Activated T-helper 2 cell treated with anti-CD3 and anti-CD28 coated beads, Interferon-gamma antibody, Interleukin-2, Interleukin-4, amounts not matched to agents 10 μg/mL and 5 μg/mL and 100 μg/mL, durations not matched to agents 14 hours and 24 hours and 36 hours (primary cell): ENCODE data around the gene SLC25A26. TPM values are rescaled to one million over a fixed set of nuclear protein-coding genes. Genes with fewer than 3 reads are reported as not detected.

Source experiments
- DNase-seq: peaks from one replicate; pipeline ENCODE4 v3.0.0; 2021; ENCODE audit warnings: low spot score
- H3K27ac Mint-ChIP-seq: one replicate; pipeline ENCODE4 v1.8.0; 2021; ENCODE audit warnings: mixed read lengths
- H3K27me3 Mint-ChIP-seq: one replicate; pipeline ENCODE4 v1.8.0; 2021; ENCODE audit warnings: low read depth, mixed read lengths
- H3K36me3 Mint-ChIP-seq: one replicate; pipeline ENCODE4 v1.8.0; 2021; ENCODE audit warnings: low read depth, mixed read lengths
- H3K4me1 Mint-ChIP-seq: one replicate; pipeline ENCODE4 v1.8.0; 2021; ENCODE audit warnings: low read depth, mixed read lengths
- H3K4me3 Mint-ChIP-seq: one replicate; pipeline ENCODE4 v1.8.0; 2021; ENCODE audit warnings: low read depth, mild to moderate bottlenecking, moderate library complexity, mixed read lengths
- H3K9me3 Mint-ChIP-seq: one replicate; pipeline ENCODE4 v1.8.0; 2021; ENCODE audit warnings: mixed read lengths
- intact Hi-C: fragments of 100-400 bp; cut with micrococcal nuclease; formaldehyde crosslinking; loops from one replicate; pipeline ENCODE4 v1.15.1; 2023
- total RNA-seq: library from RNA; stranded (reverse); gene quantifications from 2 replicates; pipeline ENCODE4 v1.2.3, GENCODE V29; 2022

Gene SLC25A26
- total RNA-seq, 1 donor from 2014 or later: 15.5 TPM

GRCh38 chr3:66317750-66318376, 97.1 kb downstream of the SLC25A26 start:
- intact Hi-C loops: no loop called here
- Mint-ChIP-seq H3K27ac (no peak overlapping the region), H3K4me3 (no peak overlapping the region), H3K4me1 (peaks cover 7% of the 10 kb centered on the region), H3K9me3 (peaks cover 3% of the 10 kb centered on the region), H3K27me3 (no peaks in the 10 kb centered on the region), H3K36me3 (peaks cover 3% of the 10 kb centered on the region)
- DNase-seq: no peak

GRCh38 chr3:66320390-66320789, 99.6 kb downstream of the SLC25A26 start:
- intact Hi-C loops: no loop called here

GRCh38 chr3:66322436-66322835, 101.6 kb downstream of the SLC25A26 start:
- H3K36me3 Mint-ChIP-seq: peaks cover 3% of the 10 kb centered on the region
- no peak for DNase-seq
- H3K4me1 Mint-ChIP-seq: peaks cover 5% of the 10 kb centered on the region
- H3K27ac Mint-ChIP-seq: no peak overlapping the region
- peaks cover 6% of the 10 kb centered on the region for H3K9me3 Mint-ChIP-seq
- no peak overlapping the region for H3K4me3 Mint-ChIP-seq
- no peaks in the 10 kb centered on the region for H3K27me3 Mint-ChIP-seq
- intact Hi-C loops: no loop called here

More at GRCh38 chr3:66320390-66320789, 99.6 kb downstream of the SLC25A26 start:
- Mint-ChIP-seq H3K27me3 (no peaks in the 10 kb centered on the region), H3K36me3 (peaks cover 3% of the 10 kb centered on the region), H3K4me3 (no peak overlapping the region), H3K27ac (no peak overlapping the region), H3K9me3 (peaks cover 6% of the 10 kb centered on the region), H3K4me1 (peaks cover 5% of the 10 kb centered on the region)
- DNase-seq: no peak

GRCh38 chr3:66326340-66326739, 105.5 kb downstream of the SLC25A26 start:
- intact Hi-C loops: no loop called here
- Mint-ChIP-seq H3K4me1 (no peaks in the 10 kb centered on the region), H3K27me3 (no peaks in the 10 kb centered on the region), H3K4me3 (no peak overlapping the region), H3K36me3 (no peaks in the 10 kb centered on the region), H3K27ac (no peak overlapping the region), H3K9me3 (peaks cover 6% of the 10 kb centered on the region)
- DNase-seq: no peak

DNA sequence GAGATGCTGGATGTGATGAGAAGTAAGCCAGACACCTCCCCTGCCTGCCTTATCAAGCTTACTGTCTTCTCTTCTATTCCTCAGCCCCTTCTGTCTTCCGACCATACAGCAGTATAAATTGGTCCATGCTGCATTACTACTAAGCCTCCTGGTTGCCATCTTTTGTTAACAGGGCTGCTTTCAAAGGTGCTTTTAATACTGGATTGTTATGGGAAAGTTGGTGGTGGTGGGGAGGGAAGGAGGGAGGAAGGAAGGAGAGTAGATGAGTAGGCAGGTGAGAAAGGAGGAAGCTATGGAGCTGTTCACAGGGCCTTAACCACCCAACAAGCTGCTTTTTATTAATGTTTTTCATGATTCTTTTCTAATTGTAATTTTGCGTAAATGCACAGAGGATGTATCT, 114.9 kb downstream of the SLC25A26 start:
- Mint-ChIP-seq H3K27me3 (no peaks in the 10 kb centered on the region), H3K9me3 (no peaks in the 10 kb centered on the region), H3K4me1 (peaks cover 4% of the 10 kb centered on the region), H3K36me3 (no peaks in the 10 kb centered on the region), H3K27ac (no peak overlapping the region), H3K4me3 (no peak overlapping the region)
- no peak for DNase-seq
- intact Hi-C loops: no loop called here

GRCh38 chr3:66336333-66336766, 115.5 kb downstream of the SLC25A26 start:
- intact Hi-C loops: no loop called here
- no peaks in the 10 kb centered on the region for H3K9me3 Mint-ChIP-seq
- peaks cover 4% of the 10 kb centered on the region for H3K4me1 Mint-ChIP-seq
- no peak overlapping the region for H3K27ac Mint-ChIP-seq
- DNase-seq: no peak
- no peaks in the 10 kb centered on the region for H3K27me3 Mint-ChIP-seq
- H3K4me3 Mint-ChIP-seq: no peak overlapping the region
- H3K36me3 Mint-ChIP-seq: no peaks in the 10 kb centered on the region

- H3K27ac Mint-ChIP-seq: no peak overlapping the region
- no peak overlapping the region for H3K4me3 Mint-ChIP-seq
- H3K27me3 Mint-ChIP-seq: no peaks in the 10 kb centered on the region
- H3K9me3 Mint-ChIP-seq: no peaks in the 10 kb centered on the region
- intact Hi-C loops: no loop called here
- H3K36me3 Mint-ChIP-seq: no peaks in the 10 kb centered on the region
- DNase-seq: no peak
- peaks cover 3% of the 10 kb centered on the region for H3K4me1 Mint-ChIP-seq
Observed at GRCh38 chr3:66338927-66339326, 118.1 kb downstream of the SLC25A26 start.

GRCh38 chr3:66342717-66343356, 122.0 kb downstream of the SLC25A26 start:
- Mint-ChIP-seq H3K4me3 (no peak overlapping the region), H3K36me3 (peaks cover 12% of the 10 kb centered on the region), H3K9me3 (peaks cover 5% of the 10 kb centered on the region), H3K27ac (no peak overlapping the region), H3K27me3 (no peaks in the 10 kb centered on the region), H3K4me1 (no peaks in the 10 kb centered on the region)
- DNase-seq: no peak
- intact Hi-C loops: no loop called here

- H3K27ac Mint-ChIP-seq: no peak overlapping the region
Observed at GRCh38 chr3:66344391-66344811, 123.6 kb downstream of the SLC25A26 start.

DNA sequence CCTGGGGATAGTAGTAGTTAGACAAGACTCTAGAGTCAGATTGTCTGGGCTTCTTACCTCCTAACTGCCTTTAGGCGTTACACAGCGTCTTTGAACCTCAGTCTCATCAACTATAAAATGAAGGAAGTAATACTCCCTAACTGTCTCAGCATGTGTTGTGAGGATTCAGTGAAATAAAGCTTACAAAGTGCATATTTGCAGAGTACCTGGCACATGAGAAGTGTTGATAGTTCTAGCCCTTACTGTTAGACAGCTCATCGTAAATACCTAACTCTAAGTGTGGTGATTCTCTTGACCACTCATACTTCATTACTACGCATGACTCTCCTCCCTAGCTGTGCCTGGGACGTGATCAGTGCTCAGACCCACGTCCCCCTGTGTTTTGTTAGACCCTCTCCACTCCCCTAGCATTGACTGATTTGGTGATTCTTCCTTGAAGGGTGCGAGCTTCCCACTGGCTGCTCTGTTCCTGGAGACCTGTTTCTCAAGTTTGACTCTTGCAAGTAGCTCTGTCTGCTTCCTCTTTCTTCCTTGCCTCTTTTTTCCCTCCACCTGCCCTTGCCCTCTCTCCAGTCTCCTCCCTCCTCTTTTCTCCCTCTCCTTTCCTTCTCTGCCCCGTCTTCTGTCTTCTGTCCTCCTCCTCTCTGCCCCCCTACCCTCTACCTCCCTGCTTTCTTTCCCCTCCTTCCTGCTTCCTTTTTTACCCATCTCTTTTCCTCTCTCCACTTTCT, 124.2 kb downstream of the SLC25A26 start:
- Mint-ChIP-seq H3K27ac (no peak overlapping the region), H3K36me3 (peaks cover 16% of the 10 kb centered on the region), H3K9me3 (peaks cover 5% of the 10 kb centered on the region), H3K4me1 (no peaks in the 10 kb centered on the region), H3K27me3 (no peaks in the 10 kb centered on the region), H3K4me3 (no peak overlapping the region)
- DNase-seq: no peak
- intact Hi-C loops: no loop called here

More at GRCh38 chr3:66344391-66344811, 123.6 kb downstream of the SLC25A26 start:
- Mint-ChIP-seq H3K36me3 (peaks cover 16% of the 10 kb centered on the region), H3K27me3 (no peaks in the 10 kb centered on the region), H3K4me3 (no peak overlapping the region), H3K4me1 (no peaks in the 10 kb centered on the region), H3K9me3 (peaks cover 5% of the 10 kb centered on the region)
- no peak for DNase-seq
- intact Hi-C loops: no loop called here

DNA sequence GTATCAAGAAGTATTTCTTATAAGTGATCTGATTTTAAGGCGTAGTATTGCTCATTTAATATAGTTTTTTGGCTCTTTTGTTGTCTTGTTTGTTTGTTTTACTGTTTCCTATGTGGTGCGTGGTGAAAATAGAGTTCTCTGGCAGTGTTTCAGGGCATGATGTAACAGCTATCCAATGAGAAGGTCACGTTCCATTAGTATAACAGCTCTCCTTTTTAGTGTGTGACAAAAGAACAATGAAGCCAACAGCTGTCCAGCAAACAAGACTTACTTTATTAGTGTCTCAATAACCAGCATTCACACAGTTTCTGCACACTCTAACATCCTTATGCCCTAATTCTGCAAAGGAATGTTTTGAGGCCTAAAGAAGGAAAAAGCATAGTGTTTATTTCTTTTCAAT, 127.9 kb downstream of the SLC25A26 start:
- Mint-ChIP-seq H3K4me1 (peaks cover 9% of the 10 kb centered on the region), H3K9me3 (peaks cover 5% of the 10 kb centered on the region), H3K27me3 (peaks cover 2% of the 10 kb centered on the region), H3K27ac (no peak overlapping the region), H3K4me3 (no peak overlapping the region), H3K36me3 (peaks cover 16% of the 10 kb centered on the region)
- intact Hi-C loops: no loop called here
- no peak for DNase-seq

- intact Hi-C loops: no loop called here
- peaks cover 5% of the 10 kb centered on the region for H3K9me3 Mint-ChIP-seq
- peaks cover 25% of the 10 kb centered on the region for H3K4me1 Mint-ChIP-seq
- peaks cover 5% of the 10 kb centered on the region for H3K27me3 Mint-ChIP-seq
- peaks cover 16% of the 10 kb centered on the region for H3K36me3 Mint-ChIP-seq
- no peak overlapping the region for H3K4me3 Mint-ChIP-seq
- no peak for DNase-seq
- no peak overlapping the region for H3K27ac Mint-ChIP-seq
Observed at GRCh38 chr3:66350601-66351000, 129.8 kb downstream of the SLC25A26 start.

GRCh38 chr3:66353039-66353438, 132.2 kb downstream of the SLC25A26 start:
- intact Hi-C loops: no loop called here
- no peak overlapping the region for H3K27ac Mint-ChIP-seq
- H3K4me1 Mint-ChIP-seq: peaks cover 32% of the 10 kb centered on the region
- H3K27me3 Mint-ChIP-seq: peaks cover 5% of the 10 kb centered on the region
- no peak for DNase-seq
- H3K4me3 Mint-ChIP-seq: no peak overlapping the region
- H3K36me3 Mint-ChIP-seq: peaks cover 1% of the 10 kb centered on the region
- no peaks in the 10 kb centered on the region for H3K9me3 Mint-ChIP-seq
